Breast epithelium (tissue), 3 donors: ENCODE results near the gene GUCY2D.
"Not testable (repeated sequence)": the region's sequence is repeated elsewhere in the genome, so short reads cannot be mapped to it uniquely, and the experiment has no call there.

Experiments
- POLR2A ChIP-seq: fragments of 450-650 bp; IDR thresholded peaks from one replicate; pipeline ENCODE4 v1.6.1; 2016; ENCODE audit warnings: antibody characterized with exemption, mild to moderate bottlenecking, moderate library complexity
- POLR2AphosphoS5 ChIP-seq, 3 donors: sonication (generic); formaldehyde crosslinking; IDR thresholded peaks; one replicate each; pipeline ENCODE4 v1.6.1; 2017; ENCODE audit warnings: antibody characterized with exemption in 3 of 3
- TF ChIP-seq, protein P1 (sequence below), 3 donors: fragments of 450-650 bp; IDR thresholded peaks; one replicate each; pipeline ENCODE4 v1.5.1; 2016 to 2017; ENCODE audit warnings: antibody characterized with exemption in 3 of 3, mild to moderate bottlenecking in 3 of 3, moderate library complexity in 3 of 3

DNA sequence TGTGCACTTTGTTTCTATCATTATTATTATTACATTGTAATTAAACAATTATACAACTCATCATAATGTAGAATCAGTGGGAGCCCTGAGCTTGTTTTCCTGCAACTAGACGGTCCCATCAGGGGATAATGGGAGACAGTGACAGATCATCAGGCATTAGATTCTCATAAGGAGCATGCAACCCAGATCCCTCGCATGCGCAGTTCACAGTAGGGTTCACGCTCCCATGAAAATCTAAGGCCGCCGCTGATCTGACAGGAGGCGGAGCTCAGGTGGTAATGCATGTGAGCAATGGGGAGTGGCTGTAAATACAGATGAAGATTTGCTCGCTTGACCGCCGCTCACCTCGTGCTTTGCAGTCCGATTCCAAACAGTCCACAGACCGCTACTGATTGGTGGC is 49.1 kb upstream of the GUCY2D start:
- TF ChIP-seq, protein P1, sequence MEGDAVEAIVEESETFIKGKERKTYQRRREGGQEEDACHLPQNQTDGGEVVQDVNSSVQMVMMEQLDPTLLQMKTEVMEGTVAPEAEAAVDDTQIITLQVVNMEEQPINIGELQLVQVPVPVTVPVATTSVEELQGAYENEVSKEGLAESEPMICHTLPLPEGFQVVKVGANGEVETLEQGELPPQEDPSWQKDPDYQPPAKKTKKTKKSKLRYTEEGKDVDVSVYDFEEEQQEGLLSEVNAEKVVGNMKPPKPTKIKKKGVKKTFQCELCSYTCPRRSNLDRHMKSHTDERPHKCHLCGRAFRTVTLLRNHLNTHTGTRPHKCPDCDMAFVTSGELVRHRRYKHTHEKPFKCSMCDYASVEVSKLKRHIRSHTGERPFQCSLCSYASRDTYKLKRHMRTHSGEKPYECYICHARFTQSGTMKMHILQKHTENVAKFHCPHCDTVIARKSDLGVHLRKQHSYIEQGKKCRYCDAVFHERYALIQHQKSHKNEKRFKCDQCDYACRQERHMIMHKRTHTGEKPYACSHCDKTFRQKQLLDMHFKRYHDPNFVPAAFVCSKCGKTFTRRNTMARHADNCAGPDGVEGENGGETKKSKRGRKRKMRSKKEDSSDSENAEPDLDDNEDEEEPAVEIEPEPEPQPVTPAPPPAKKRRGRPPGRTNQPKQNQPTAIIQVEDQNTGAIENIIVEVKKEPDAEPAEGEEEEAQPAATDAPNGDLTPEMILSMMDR (IDR thresholded peaks at IDR 0.05) = not testable (repeated sequence)
- not testable (repeated sequence) for TF ChIP-seq POLR2A; POLR2AphosphoS5 (IDR thresholded peaks at IDR 0.05)
